ENCODE data around the gene OR5H6.

The OR5H6 gene

GRCh38 chr3:98263944-98264343 is at the start of gene OR5H6:
Gene OR5H6, plus strand, starts transcription at chr3:98264244. Its CDS starts 89 bp downstream, at chr3:98264333.
- Histone ChIP-seq H3K27me3 (ENCODE audit: insufficient read depth, insufficient read length) (no peaks in the 10 kb centered on the region), H3K9me3 (ENCODE audit: insufficient read depth, low read length) (no peaks in the 10 kb centered on the region), H3K36me3 (ENCODE audit: insufficient read depth, insufficient read length, low read length) (no peaks in the 10 kb centered on the region), H3K4me1 (ENCODE audit: insufficient read depth, insufficient read length) (no peaks in the 10 kb centered on the region), H3K4me3 (ENCODE audit: insufficient read length, low read depth) (no peak within 1 kb of the TSS), H3K9ac (ENCODE audit: insufficient read length, low read depth) (no peak within 1 kb of the TSS)
- DNase-seq (ENCODE audit: low read depth, low spot score), result no peak
- TF ChIP-seq SUZ12 (IDR thresholded peaks at IDR 0.05; ENCODE audit: extremely low read depth, insufficient read depth, insufficient read length), result no peak
- no peak for TF ChIP-seq YY1 (IDR thresholded peaks at IDR 0.05; ENCODE audit: insufficient read depth, insufficient read length)
- no peak for TF ChIP-seq ZNF274 (IDR thresholded peaks at IDR 0.05; ENCODE audit: low read depth, low read length)

- TF ChIP-seq YY1 (IDR thresholded peaks at IDR 0.05; ENCODE audit: insufficient read depth, insufficient read length), result no peak
- TF ChIP-seq ZNF274 (IDR thresholded peaks at IDR 0.05; ENCODE audit: low read depth, low read length), result no peak
- no peak for TF ChIP-seq SUZ12 (IDR thresholded peaks at IDR 0.05; ENCODE audit: extremely low read depth, insufficient read depth, insufficient read length)
- no peak for DNase-seq (ENCODE audit: low read depth, low spot score)
- H3K9me3 ChIP-seq (ENCODE audit: insufficient read depth, low read length), result no peaks in the 10 kb centered on the region
- H3K27me3 ChIP-seq (ENCODE audit: insufficient read depth, insufficient read length), result no peaks in the 10 kb centered on the region
- no peaks in the 10 kb centered on the region for H3K4me1 ChIP-seq (ENCODE audit: insufficient read depth, insufficient read length)
- H3K4me3 ChIP-seq (ENCODE audit: insufficient read length, low read depth), result no peak overlapping the region
- H3K9ac ChIP-seq (ENCODE audit: insufficient read length, low read depth), result no peak overlapping the region
- H3K36me3 ChIP-seq (ENCODE audit: insufficient read depth, insufficient read length, low read length), result no peaks in the 10 kb centered on the region
These were observed 49.0 kb upstream of the OR5H6 start for GRCh38 chr3:98215051-98215450.

- H3K4me1 ChIP-seq (ENCODE audit: insufficient read depth, insufficient read length), result no peaks in the 10 kb centered on the region
- DNase-seq (ENCODE audit: low read depth, low spot score), result no peak
- TF ChIP-seq YY1 (IDR thresholded peaks at IDR 0.05; ENCODE audit: insufficient read depth, insufficient read length) (no peak), ZNF274 (IDR thresholded peaks at IDR 0.05; ENCODE audit: low read depth, low read length) (no peak), SUZ12 (IDR thresholded peaks at IDR 0.05; ENCODE audit: extremely low read depth, insufficient read depth, insufficient read length) (no peak)
- H3K4me3 ChIP-seq (ENCODE audit: insufficient read length, low read depth), result no peak overlapping the region
- no peaks in the 10 kb centered on the region for H3K27me3 ChIP-seq (ENCODE audit: insufficient read depth, insufficient read length)
- no peaks in the 10 kb centered on the region for H3K9me3 ChIP-seq (ENCODE audit: insufficient read depth, low read length)
- no peak overlapping the region for H3K9ac ChIP-seq (ENCODE audit: insufficient read length, low read depth)
- H3K36me3 ChIP-seq (ENCODE audit: insufficient read depth, insufficient read length, low read length), result no peaks in the 10 kb centered on the region
These were observed 40.0 kb upstream of the OR5H6 start for GRCh38 chr3:98223907-98224672.

- Histone ChIP-seq H3K4me3 (ENCODE audit: insufficient read length, low read depth) (no peak overlapping the region), H3K4me1 (ENCODE audit: insufficient read depth, insufficient read length) (no peaks in the 10 kb centered on the region), H3K9me3 (ENCODE audit: insufficient read depth, low read length) (no peaks in the 10 kb centered on the region), H3K27me3 (ENCODE audit: insufficient read depth, insufficient read length) (no peaks in the 10 kb centered on the region), H3K9ac (ENCODE audit: insufficient read length, low read depth) (no peak overlapping the region), H3K36me3 (ENCODE audit: insufficient read depth, insufficient read length, low read length) (no peaks in the 10 kb centered on the region)
- no peak for DNase-seq (ENCODE audit: low read depth, low spot score)
- no peak for TF ChIP-seq YY1 (IDR thresholded peaks at IDR 0.05; ENCODE audit: insufficient read depth, insufficient read length)
- no peak for TF ChIP-seq ZNF274 (IDR thresholded peaks at IDR 0.05; ENCODE audit: low read depth, low read length)
- no peak for TF ChIP-seq SUZ12 (IDR thresholded peaks at IDR 0.05; ENCODE audit: extremely low read depth, insufficient read depth, insufficient read length)
These were observed 31.6 kb upstream of the OR5H6 start for GRCh38 chr3:98232489-98232888.

- Histone ChIP-seq H3K4me1 (ENCODE audit: insufficient read depth, insufficient read length) (no peaks in the 10 kb centered on the region), H3K36me3 (ENCODE audit: insufficient read depth, insufficient read length, low read length) (no peaks in the 10 kb centered on the region), H3K9ac (ENCODE audit: insufficient read length, low read depth) (no peak overlapping the region), H3K9me3 (ENCODE audit: insufficient read depth, low read length) (no peaks in the 10 kb centered on the region), H3K4me3 (ENCODE audit: insufficient read length, low read depth) (no peak overlapping the region), H3K27me3 (ENCODE audit: insufficient read depth, insufficient read length) (no peaks in the 10 kb centered on the region)
- TF ChIP-seq YY1 (IDR thresholded peaks at IDR 0.05; ENCODE audit: insufficient read depth, insufficient read length) (no peak), SUZ12 (IDR thresholded peaks at IDR 0.05; ENCODE audit: extremely low read depth, insufficient read depth, insufficient read length) (no peak), ZNF274 (IDR thresholded peaks at IDR 0.05; ENCODE audit: low read depth, low read length) (no peak)
- DNase-seq (ENCODE audit: low read depth, low spot score), result no peak
These were observed 30.6 kb upstream of the OR5H6 start for GRCh38 chr3:98233468-98233867.

- no peak for DNase-seq (ENCODE audit: low read depth, low spot score)
These were observed 23.9 kb upstream of the OR5H6 start for GRCh38 chr3:98240131-98240530.

GRCh38 chr3:98242155-98242554 is 21.9 kb upstream of the OR5H6 start:
- no peak for DNase-seq (ENCODE audit: low read depth, low spot score)
- H3K9ac ChIP-seq (ENCODE audit: insufficient read length, low read depth), result no peak overlapping the region
- H3K36me3 ChIP-seq (ENCODE audit: insufficient read depth, insufficient read length, low read length), result no peaks in the 10 kb centered on the region
- H3K4me3 ChIP-seq (ENCODE audit: insufficient read length, low read depth), result no peak overlapping the region
- no peaks in the 10 kb centered on the region for H3K4me1 ChIP-seq (ENCODE audit: insufficient read depth, insufficient read length)
- no peak for TF ChIP-seq YY1 (IDR thresholded peaks at IDR 0.05; ENCODE audit: insufficient read depth, insufficient read length)
- no peak for TF ChIP-seq ZNF274 (IDR thresholded peaks at IDR 0.05; ENCODE audit: low read depth, low read length)
- no peak for TF ChIP-seq SUZ12 (IDR thresholded peaks at IDR 0.05; ENCODE audit: extremely low read depth, insufficient read depth, insufficient read length)
- H3K27me3 ChIP-seq (ENCODE audit: insufficient read depth, insufficient read length), result no peaks in the 10 kb centered on the region
- no peaks in the 10 kb centered on the region for H3K9me3 ChIP-seq (ENCODE audit: insufficient read depth, low read length)

More at GRCh38 chr3:98240131-98240530, 23.9 kb upstream of the OR5H6 start:
- Histone ChIP-seq H3K36me3 (ENCODE audit: insufficient read depth, insufficient read length, low read length) (no peaks in the 10 kb centered on the region), H3K9me3 (ENCODE audit: insufficient read depth, low read length) (no peaks in the 10 kb centered on the region), H3K27me3 (ENCODE audit: insufficient read depth, insufficient read length) (no peaks in the 10 kb centered on the region), H3K4me1 (ENCODE audit: insufficient read depth, insufficient read length) (no peaks in the 10 kb centered on the region), H3K9ac (ENCODE audit: insufficient read length, low read depth) (no peak overlapping the region), H3K4me3 (ENCODE audit: insufficient read length, low read depth) (no peak overlapping the region)
- TF ChIP-seq YY1 (IDR thresholded peaks at IDR 0.05; ENCODE audit: insufficient read depth, insufficient read length) (no peak), SUZ12 (IDR thresholded peaks at IDR 0.05; ENCODE audit: extremely low read depth, insufficient read depth, insufficient read length) (no peak), ZNF274 (IDR thresholded peaks at IDR 0.05; ENCODE audit: low read depth, low read length) (no peak)
